WTC11 (cell line): ENCODE measurements around the gene TMEM235. TPM values are rescaled to one million over a fixed set of nuclear protein-coding genes. Genes with fewer than 3 reads are reported as not detected.

Experiments
- ATAC-seq: fragments of 200-7000 bp; cut with Tn5 transposase; 2 replicates; pipeline ENCODE4 v1.10.0; 2021; ENCODE audit warnings: mild to moderate bottlenecking, moderate library complexity
- CTCF ChIA-PET: fragments of 300-600 bp; sonication (Branson Sonifier 250); formaldehyde crosslinking; loops from one replicate; lab custom pipeline; 2021; ENCODE audit warnings: antibody characterized with exemption; lab: Charles Lee
- POLR2A ChIA-PET: fragments of 350-600 bp; sonication (Branson Sonifier 250); formaldehyde crosslinking; loops from one replicate; lab custom pipeline; 2021; ENCODE audit warnings: antibody characterized with exemption; lab: Charles Lee
- DNase-seq: peaks from one replicate; pipeline ENCODE4 v3.0.0; 2021; ENCODE audit warnings: low spot score
- H3K27ac Mint-ChIP-seq: 2 replicates; pipeline ENCODE4 v1.8.0; 2021; ENCODE audit warnings: mixed read lengths
- H3K27me3 Mint-ChIP-seq: 2 replicates; pipeline ENCODE4 v1.8.0; 2021; ENCODE audit warnings: low read depth, mild to moderate bottlenecking, moderate library complexity, mixed read lengths
- H3K36me3 Mint-ChIP-seq: 2 replicates; pipeline ENCODE4 v1.8.0; 2021; ENCODE audit warnings: mixed read lengths
- H3K4me1 Mint-ChIP-seq: 2 replicates; pipeline ENCODE4 v1.8.0; 2022; ENCODE audit warnings: mixed read lengths
- H3K4me3 Mint-ChIP-seq: 2 replicates; pipeline ENCODE4 v1.8.0; 2021; ENCODE audit warnings: mild to moderate bottlenecking, moderate library complexity, mixed read lengths
- H3K9me3 Mint-ChIP-seq: 2 replicates; pipeline ENCODE4 v1.8.0; 2021; ENCODE audit warnings: mixed read lengths
- ERG ChIP-seq: fragments of 250-450 bp; sonication (Bioruptor Pico); IDR thresholded peaks from 2 replicates; pipeline ENCODE4 v1.8.0; 2021; ENCODE audit warnings: mild to moderate bottlenecking
- MYBL2 ChIP-seq: sonication (generic); formaldehyde crosslinking; IDR thresholded peaks from 2 replicates; pipeline ENCODE4 v1.8.1; 2023; ENCODE audit warnings: mild to moderate bottlenecking, moderate library complexity, missing genetic modification reagents
- NR2C2 ChIP-seq: sonication (generic); formaldehyde crosslinking; IDR thresholded peaks from 2 replicates; pipeline ENCODE4 v1.8.0; 2022; ENCODE audit warnings: mild to moderate bottlenecking, missing genetic modification reagents
- RORB ChIP-seq: fragments of 250-450 bp; sonication (Bioruptor Pico); IDR thresholded peaks from 2 replicates; pipeline ENCODE4 v1.9.0; 2021; ENCODE audit warnings: mild to moderate bottlenecking
- SOX15 ChIP-seq: fragments of 250-450 bp; sonication (Bioruptor Pico); IDR thresholded peaks from 2 replicates; pipeline ENCODE4 v1.9.0; 2021; ENCODE audit warnings: mild to moderate bottlenecking
- SP1 ChIP-seq: sonication (generic); formaldehyde crosslinking; conservative IDR thresholded peaks from 2 replicates; pipeline ENCODE4 v1.8.1; 2022; ENCODE audit warnings: missing genetic modification reagents
- TCF7 ChIP-seq: sonication (generic); formaldehyde crosslinking; IDR thresholded peaks from 2 replicates; pipeline ENCODE4 v1.8.0; 2022; ENCODE audit warnings: mild to moderate bottlenecking, low read depth, missing genetic modification reagents, moderate library complexity
- ZBTB43 ChIP-seq: sonication (generic); formaldehyde crosslinking; IDR thresholded peaks from 2 replicates; pipeline ENCODE4 v1.8.1; 2023; ENCODE audit warnings: mild to moderate bottlenecking, missing genetic modification reagents
- ZNF138 ChIP-seq: sonication (generic); formaldehyde crosslinking; conservative IDR thresholded peaks from 2 replicates; pipeline ENCODE4 v1.8.1; 2022; ENCODE audit warnings: mild to moderate bottlenecking, moderate library complexity, missing genetic modification reagents
- ZNF423 ChIP-seq: fragments of 250-450 bp; sonication (Bioruptor Pico); IDR thresholded peaks from 2 replicates; pipeline ENCODE4 v2.1.2; 2022; ENCODE audit warnings: mild to moderate bottlenecking, moderate library complexity
- total RNA-seq: library from RNA; stranded (reverse); gene quantifications from 3 replicates; pipeline ENCODE4 v1.2.3, GENCODE V29; 2021
- TF ChIP-seq, protein P1 (sequence below): fragments of 250-450 bp; sonication (Bioruptor Pico); IDR thresholded peaks from 2 replicates; pipeline ENCODE4 v1.9.0; 2021; ENCODE audit warnings: moderate library complexity, mild to moderate bottlenecking, inconsistent platforms, borderline replicate concordance
- TF ChIP-seq, protein P2 (sequence below): sonication (generic); formaldehyde crosslinking; IDR thresholded peaks from 2 replicates; pipeline ENCODE4 v1.8.1; 2022; ENCODE audit warnings: low read depth, missing genetic modification reagents, borderline replicate concordance
- TF ChIP-seq, protein P3 (sequence below): fragments of 250-450 bp; sonication (Bioruptor Pico); IDR thresholded peaks from 2 replicates; pipeline ENCODE4 v2.1.2; 2022; ENCODE audit warnings: mild to moderate bottlenecking, moderate library complexity
- TF ChIP-seq, protein P4 (sequence below): sonication (generic); formaldehyde crosslinking; IDR thresholded peaks from 2 replicates; pipeline ENCODE4 v1.8.0; 2023; ENCODE audit warnings: mild to moderate bottlenecking, missing genetic modification reagents
- TF ChIP-seq, protein P5 (sequence below): sonication (generic); formaldehyde crosslinking; IDR thresholded peaks from 2 replicates; pipeline ENCODE4 v1.8.1; 2022; ENCODE audit warnings: mild to moderate bottlenecking, moderate library complexity, missing genetic modification reagents
- TF ChIP-seq, protein P6 (sequence below): sonication (generic); formaldehyde crosslinking; IDR thresholded peaks from 2 replicates; pipeline ENCODE4 v1.8.0; 2022; ENCODE audit warnings: mild to moderate bottlenecking, missing genetic modification reagents
- TF ChIP-seq, protein P7 (sequence below): sonication (generic); formaldehyde crosslinking; IDR thresholded peaks from 2 replicates; pipeline ENCODE4 v1.8.1; 2023; ENCODE audit warnings: mild to moderate bottlenecking, missing genetic modification reagents, borderline replicate concordance

The TMEM235 gene
- total RNA-seq, 1 experiment from 2014 or later: 0.24 TPM

DNA sequence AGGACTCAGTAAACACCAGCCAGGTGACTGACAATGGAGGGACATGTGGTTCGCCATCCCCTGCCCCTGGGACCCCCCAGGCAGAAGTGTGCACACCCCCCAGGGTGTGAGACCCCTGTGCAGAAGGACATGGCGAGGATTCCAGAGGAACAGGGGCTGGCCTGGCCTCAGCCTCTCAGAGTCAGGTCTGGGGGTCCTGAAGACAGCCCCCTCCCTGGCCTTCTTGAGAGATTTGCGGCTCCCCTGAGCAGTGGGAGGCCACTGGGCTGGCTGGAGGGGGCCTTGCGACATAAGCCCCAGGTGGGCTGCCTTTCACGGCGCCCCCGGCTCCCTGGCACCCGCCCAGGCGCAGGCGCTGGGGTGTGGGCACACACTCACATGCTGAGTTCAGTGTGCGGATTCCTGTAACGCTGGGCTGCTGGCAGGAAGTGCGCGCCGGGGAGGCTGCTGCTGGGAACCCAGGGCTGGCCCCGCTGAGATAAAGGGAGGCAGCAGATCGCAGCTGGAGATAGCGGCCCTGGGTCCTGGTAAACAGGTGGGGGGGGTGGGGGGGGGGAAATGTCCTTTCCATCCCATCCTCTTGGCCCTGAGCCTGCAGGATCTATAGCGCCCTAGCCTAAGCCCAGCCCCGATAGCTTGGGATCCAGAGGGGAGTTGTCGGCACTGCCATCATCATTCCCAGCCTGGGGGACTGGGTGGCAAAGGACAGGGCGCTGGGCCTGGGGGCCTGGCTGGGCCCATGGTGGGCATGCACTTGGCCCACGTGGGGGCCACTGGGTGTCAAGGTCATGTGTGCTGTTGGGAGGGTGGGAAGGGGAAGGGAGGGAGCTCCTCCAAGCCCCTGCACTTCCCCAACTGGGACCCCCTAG is 27.1 kb downstream of the TMEM235 start:
- ChIA-PET POLR2A (no interaction called here), CTCF (interaction anchor here (0.6 to 1.6 kb wide), 5 partner anchors 8 to 399 kb away, joined by 3 to 7 read pairs (median 4); no protein-coding TSS in a partner anchor)
- Mint-ChIP-seq H3K9me3 (no peaks in the 10 kb centered on the region), H3K4me1 (peaks cover 14% of the 10 kb centered on the region), H3K27me3 (no peaks in the 10 kb centered on the region), H3K4me3 (no peak overlapping the region), H3K36me3 (no peaks in the 10 kb centered on the region), H3K27ac (peak overlapping the region; percentile 27; the same call in 1 of the 2 replicates)
- DNase-seq (no peak), ATAC-seq (no peak)
- TF ChIP-seq, protein P1, sequence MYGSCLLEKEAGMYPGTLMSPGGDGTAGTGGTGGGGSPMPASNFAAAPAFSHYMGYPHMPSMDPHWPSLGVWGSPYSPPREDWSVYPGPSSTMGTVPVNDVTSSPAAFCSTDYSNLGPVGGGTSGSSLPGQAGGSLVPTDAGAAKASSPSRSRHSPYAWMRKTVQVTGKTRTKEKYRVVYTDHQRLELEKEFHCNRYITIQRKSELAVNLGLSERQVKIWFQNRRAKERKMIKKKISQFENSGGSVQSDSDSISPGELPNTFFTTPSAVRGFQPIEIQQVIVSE (CRISPR knock-in tag): no peak
- peak; percentile 2; the same call in 1 of the 2 replicates for TF ChIP-seq ZNF423

DNA sequence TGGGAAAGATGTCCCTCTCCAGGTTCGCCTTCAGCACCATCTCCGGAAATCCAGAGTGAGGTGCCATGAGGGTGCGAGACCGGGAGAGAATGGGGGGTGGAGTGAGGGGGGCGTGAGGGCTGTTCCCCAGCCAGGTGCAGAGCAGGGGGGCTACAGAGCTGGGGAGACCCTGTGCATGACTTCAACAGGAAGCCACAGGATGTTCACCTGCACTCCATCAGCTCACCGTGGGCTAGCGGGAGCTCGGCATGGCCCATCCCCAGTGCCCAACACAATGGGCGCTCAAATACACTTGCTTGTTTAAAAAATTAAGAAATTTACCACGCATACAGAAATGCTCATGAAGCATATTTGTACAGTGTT is 27.7 kb downstream of the TMEM235 start:
- peaks cover 14% of the 10 kb centered on the region for H3K4me1 Mint-ChIP-seq
- no peaks in the 10 kb centered on the region for H3K9me3 Mint-ChIP-seq
- H3K36me3 Mint-ChIP-seq: no peaks in the 10 kb centered on the region
- POLR2A ChIA-PET: no interaction called here
- CTCF ChIA-PET: interaction anchor here (0.6 to 1.6 kb wide), 4 partner anchors 8 to 102 kb away, joined by 3 to 7 read pairs (median 4); no protein-coding TSS in a partner anchor
- ATAC-seq (no peak), DNase-seq (no peak)
- no peak overlapping the region for H3K4me3 Mint-ChIP-seq
- H3K27me3 Mint-ChIP-seq: no peaks in the 10 kb centered on the region
- no peak overlapping the region for H3K27ac Mint-ChIP-seq
- TF ChIP-seq MYBL2 (CRISPR knock-in tag): no peak
- TF ChIP-seq, protein P2, sequence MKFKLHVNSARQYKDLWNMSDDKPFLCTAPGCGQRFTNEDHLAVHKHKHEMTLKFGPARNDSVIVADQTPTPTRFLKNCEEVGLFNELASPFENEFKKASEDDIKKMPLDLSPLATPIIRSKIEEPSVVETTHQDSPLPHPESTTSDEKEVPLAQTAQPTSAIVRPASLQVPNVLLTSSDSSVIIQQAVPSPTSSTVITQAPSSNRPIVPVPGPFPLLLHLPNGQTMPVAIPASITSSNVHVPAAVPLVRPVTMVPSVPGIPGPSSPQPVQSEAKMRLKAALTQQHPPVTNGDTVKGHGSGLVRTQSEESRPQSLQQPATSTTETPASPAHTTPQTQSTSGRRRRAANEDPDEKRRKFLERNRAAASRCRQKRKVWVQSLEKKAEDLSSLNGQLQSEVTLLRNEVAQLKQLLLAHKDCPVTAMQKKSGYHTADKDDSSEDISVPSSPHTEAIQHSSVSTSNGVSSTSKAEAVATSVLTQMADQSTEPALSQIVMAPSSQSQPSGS: no peak
- TF ChIP-seq, protein P3, sequence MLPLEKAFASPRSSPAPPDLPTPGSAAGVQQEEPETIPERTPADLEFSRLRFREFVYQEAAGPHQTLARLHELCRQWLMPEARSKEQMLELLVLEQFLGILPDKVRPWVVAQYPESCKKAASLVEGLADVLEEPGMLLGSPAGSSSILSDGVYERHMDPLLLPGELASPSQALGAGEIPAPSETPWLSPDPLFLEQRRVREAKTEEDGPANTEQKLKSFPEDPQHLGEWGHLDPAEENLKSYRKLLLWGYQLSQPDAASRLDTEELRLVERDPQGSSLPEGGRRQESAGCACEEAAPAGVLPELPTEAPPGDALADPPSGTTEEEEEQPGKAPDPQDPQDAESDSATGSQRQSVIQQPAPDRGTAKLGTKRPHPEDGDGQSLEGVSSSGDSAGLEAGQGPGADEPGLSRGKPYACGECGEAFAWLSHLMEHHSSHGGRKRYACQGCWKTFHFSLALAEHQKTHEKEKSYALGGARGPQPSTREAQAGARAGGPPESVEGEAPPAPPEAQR (CRISPR knock-in tag): no peak
- no peak for TF ChIP-seq NR2C2 (CRISPR knock-in tag)
- TF ChIP-seq, protein P1 (CRISPR knock-in tag): no peak
- TF ChIP-seq SOX15 (CRISPR knock-in tag): no peak
- no peak for TF ChIP-seq ZBTB43
- TF ChIP-seq, protein P4, sequence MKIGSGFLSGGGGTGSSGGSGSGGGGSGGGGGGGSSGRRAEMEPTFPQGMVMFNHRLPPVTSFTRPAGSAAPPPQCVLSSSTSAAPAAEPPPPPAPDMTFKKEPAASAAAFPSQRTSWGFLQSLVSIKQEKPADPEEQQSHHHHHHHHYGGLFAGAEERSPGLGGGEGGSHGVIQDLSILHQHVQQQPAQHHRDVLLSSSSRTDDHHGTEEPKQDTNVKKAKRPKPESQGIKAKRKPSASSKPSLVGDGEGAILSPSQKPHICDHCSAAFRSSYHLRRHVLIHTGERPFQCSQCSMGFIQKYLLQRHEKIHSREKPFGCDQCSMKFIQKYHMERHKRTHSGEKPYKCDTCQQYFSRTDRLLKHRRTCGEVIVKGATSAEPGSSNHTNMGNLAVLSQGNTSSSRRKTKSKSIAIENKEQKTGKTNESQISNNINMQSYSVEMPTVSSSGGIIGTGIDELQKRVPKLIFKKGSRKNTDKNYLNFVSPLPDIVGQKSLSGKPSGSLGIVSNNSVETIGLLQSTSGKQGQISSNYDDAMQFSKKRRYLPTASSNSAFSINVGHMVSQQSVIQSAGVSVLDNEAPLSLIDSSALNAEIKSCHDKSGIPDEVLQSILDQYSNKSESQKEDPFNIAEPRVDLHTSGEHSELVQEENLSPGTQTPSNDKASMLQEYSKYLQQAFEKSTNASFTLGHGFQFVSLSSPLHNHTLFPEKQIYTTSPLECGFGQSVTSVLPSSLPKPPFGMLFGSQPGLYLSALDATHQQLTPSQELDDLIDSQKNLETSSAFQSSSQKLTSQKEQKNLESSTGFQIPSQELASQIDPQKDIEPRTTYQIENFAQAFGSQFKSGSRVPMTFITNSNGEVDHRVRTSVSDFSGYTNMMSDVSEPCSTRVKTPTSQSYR (CRISPR knock-in tag): no peak
- TF ChIP-seq, protein P5, sequence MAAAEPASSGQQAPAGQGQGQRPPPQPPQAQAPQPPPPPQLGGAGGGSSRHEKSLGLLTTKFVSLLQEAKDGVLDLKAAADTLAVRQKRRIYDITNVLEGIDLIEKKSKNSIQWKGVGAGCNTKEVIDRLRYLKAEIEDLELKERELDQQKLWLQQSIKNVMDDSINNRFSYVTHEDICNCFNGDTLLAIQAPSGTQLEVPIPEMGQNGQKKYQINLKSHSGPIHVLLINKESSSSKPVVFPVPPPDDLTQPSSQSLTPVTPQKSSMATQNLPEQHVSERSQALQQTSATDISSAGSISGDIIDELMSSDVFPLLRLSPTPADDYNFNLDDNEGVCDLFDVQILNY: no peak
- TF ChIP-seq, protein P6, sequence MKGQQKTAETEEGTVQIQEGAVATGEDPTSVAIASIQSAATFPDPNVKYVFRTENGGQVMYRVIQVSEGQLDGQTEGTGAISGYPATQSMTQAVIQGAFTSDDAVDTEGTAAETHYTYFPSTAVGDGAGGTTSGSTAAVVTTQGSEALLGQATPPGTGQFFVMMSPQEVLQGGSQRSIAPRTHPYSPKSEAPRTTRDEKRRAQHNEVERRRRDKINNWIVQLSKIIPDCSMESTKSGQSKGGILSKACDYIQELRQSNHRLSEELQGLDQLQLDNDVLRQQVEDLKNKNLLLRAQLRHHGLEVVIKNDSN: no peak
- no peak for TF ChIP-seq TCF7 (CRISPR knock-in tag)
- no peak for TF ChIP-seq SP1
- no peak for TF ChIP-seq ZNF138 (CRISPR knock-in tag)
- no peak for TF ChIP-seq RORB (CRISPR knock-in tag)
- TF ChIP-seq, protein P7, sequence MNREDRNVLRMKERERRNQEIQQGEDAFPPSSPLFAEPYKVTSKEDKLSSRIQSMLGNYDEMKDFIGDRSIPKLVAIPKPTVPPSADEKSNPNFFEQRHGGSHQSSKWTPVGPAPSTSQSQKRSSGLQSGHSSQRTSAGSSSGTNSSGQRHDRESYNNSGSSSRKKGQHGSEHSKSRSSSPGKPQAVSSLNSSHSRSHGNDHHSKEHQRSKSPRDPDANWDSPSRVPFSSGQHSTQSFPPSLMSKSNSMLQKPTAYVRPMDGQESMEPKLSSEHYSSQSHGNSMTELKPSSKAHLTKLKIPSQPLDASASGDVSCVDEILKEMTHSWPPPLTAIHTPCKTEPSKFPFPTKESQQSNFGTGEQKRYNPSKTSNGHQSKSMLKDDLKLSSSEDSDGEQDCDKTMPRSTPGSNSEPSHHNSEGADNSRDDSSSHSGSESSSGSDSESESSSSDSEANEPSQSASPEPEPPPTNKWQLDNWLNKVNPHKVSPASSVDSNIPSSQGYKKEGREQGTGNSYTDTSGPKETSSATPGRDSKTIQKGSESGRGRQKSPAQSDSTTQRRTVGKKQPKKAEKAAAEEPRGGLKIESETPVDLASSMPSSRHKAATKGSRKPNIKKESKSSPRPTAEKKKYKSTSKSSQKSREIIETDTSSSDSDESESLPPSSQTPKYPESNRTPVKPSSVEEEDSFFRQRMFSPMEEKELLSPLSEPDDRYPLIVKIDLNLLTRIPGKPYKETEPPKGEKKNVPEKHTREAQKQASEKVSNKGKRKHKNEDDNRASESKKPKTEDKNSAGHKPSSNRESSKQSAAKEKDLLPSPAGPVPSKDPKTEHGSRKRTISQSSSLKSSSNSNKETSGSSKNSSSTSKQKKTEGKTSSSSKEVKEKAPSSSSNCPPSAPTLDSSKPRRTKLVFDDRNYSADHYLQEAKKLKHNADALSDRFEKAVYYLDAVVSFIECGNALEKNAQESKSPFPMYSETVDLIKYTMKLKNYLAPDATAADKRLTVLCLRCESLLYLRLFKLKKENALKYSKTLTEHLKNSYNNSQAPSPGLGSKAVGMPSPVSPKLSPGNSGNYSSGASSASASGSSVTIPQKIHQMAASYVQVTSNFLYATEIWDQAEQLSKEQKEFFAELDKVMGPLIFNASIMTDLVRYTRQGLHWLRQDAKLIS: no peak
- no peak for TF ChIP-seq ERG (CRISPR knock-in tag)
